GM21423 (cell line): ENCODE data around the gene TFR2.

Experiments used
- ATAC-seq: cut with Tn5 transposase; IDR thresholded peaks from one replicate; pipeline ENCODE4 v1.9.1; 2021; ENCODE audit warnings: mild to moderate bottlenecking, moderate library complexity; ENCODE audit not compliant: unreplicated experiment

The TFR2 gene

GRCh38 chr7:100573691-100574361 is 67.5 kb downstream of the TFR2 start, which contains the start of gene SAP25:
Gene SAP25, minus strand, starts transcription at chr7:100573900. Its CDS starts 158 bp downstream, at chr7:100573742.
- no peak for ATAC-seq

DNA sequence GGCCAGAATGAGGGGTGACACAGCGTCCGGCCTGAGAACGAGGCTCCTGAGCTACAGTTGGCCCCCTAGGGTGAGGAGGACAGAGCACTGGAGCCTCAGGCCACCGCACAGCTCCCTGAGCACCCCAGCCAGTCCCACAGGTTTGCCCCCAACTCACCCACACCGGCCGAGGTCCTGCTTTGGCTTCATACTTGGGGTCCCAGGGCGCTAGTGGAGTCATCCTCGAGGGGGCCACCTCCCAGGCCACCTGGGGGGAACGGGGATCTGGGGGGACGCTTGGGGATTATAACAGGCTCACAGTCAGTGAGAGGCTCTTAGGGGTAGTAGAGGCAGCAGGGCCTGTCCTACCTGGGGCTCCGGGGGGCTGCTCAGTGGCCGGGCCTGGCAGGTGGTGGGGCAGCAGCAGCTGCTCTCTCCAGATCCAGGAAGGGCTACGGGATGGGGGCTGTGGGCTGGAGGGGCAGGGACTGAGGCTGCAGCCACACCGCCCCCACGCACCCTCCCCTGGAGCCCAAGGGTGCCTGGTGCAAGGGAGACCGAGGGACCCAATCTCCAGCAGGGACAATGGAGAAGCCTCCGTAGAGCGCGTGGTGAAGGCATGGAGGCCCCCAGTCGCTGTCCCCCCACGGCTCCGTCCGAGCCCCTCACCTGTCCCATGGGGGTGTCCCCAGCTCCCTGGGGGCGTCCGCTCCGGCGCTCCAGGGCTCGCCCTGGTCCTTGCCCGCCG is 68.2 kb downstream of the TFR2 start:
- no peak for ATAC-seq

DNA sequence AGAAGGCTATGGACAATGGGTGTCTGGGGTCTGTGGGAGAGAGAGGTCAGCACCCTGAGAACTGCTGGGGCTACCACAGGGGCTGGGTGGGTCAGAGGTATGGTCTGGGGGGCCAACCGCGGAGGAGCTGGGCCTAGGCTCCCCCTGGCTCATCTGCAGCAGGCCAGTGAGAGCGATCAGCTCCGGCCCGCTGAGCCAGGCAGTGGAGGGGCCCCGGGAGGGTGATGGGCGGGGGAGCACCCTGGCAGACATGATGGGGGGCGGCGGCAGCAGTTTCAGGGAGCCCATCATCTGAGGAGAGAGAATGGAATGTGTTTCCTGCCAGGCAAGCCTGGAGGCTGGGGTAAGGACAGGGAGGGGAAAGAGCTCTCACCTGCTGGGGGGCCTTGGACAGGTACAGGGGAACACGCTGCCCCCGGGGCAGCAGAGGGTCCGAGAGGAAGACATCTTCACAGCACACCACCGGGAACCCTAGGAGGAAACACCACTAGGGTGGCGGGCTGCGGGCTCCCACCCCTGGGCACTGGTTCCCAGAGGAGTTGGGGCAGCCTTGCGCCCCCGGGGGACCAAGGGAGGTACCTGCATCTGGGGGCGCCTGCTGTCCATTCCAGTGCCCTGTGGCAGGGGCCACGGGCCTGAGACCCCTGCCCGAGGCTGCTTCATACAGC is 68.9 kb downstream of the TFR2 start:
- ATAC-seq = no peak

GRCh38 chr7:100571829-100572116 is 69.6 kb downstream of the TFR2 start:
- no peak for ATAC-seq

- no peak for ATAC-seq
These were observed 70.2 kb downstream of the TFR2 start for GRCh38 chr7:100570954-100571828.
